Common myeloid progenitor, CD34-positive (primary cell): Measurements from ENCODE around the gene ACE.
A peak's percentile ranks its signal among the peaks of the same experiment; 100 is the strongest.

Experiments
- CTCF ChIA-PET: fragments of 350-600 bp; sonication (Branson Sonifier 250); formaldehyde crosslinking; loops from one replicate; lab custom pipeline; 2021; ENCODE audit warnings: antibody characterized with exemption; lab: Charles Lee
- POLR2A ChIA-PET: fragments of 350-600 bp; sonication (Branson Sonifier 250); formaldehyde crosslinking; loops from one replicate; lab custom pipeline; 2021; ENCODE audit warnings: antibody characterized with exemption; lab: Charles Lee
- DNase-seq, 3 donors: peaks; one replicate each; pipeline versions ENCODE4 v3.0.0 to v3.0.0-alpha.2; 2013
- H3K27ac ChIP-seq, 2 experiments: 1 replicate in 1 of 2; 2 replicates in 1 of 2; pipeline ENCODE4 v1.7.0; 2013; ENCODE audit warnings: inconsistent platforms in 2 of 2, low read length in 2 of 2, mild to moderate bottlenecking in 2 of 2, low read depth in 1 of 2, moderate library complexity in 1 of 2; ENCODE audit not compliant: severe bottlenecking in 2 of 2, insufficient read depth in 1 of 2, poor library complexity in 1 of 2
- H3K27me3 ChIP-seq, 5 experiments: replicated peaks in 2 of 5; 1 replicate in 3 of 5; 2 replicates in 2 of 5; pipeline versions ENCODE4 v1.6.1 to v1.7.0; 2013; ENCODE audit warnings: low read length in 4 of 5, mild to moderate bottlenecking in 2 of 5, moderate library complexity in 2 of 5, inconsistent platforms in 1 of 5; ENCODE audit not compliant: insufficient read depth in 5 of 5, control insufficient read depth in 4 of 5
- H3K36me3 ChIP-seq, 4 experiments: 1 replicate in 2 of 4; 2 replicates in 2 of 4; pipeline versions ENCODE4 v1.6.1 to v1.7.0; 2013; ENCODE audit warnings: low read length in 3 of 4, control low read depth in 1 of 4, mild to moderate bottlenecking in 1 of 4; ENCODE audit not compliant: control insufficient read depth in 4 of 4, insufficient read depth in 4 of 4
- H3K4me1 ChIP-seq, 4 experiments: 1 replicate in 3 of 4; 2 replicates in 1 of 4; pipeline versions ENCODE4 v1.6.1 to v1.7.1; 2013; ENCODE audit warnings: low read length in 3 of 4, mild to moderate bottlenecking in 3 of 4, control low read depth in 1 of 4, inconsistent platforms in 1 of 4, moderate library complexity in 1 of 4; ENCODE audit not compliant: control insufficient read depth in 4 of 4, insufficient read depth in 4 of 4; ENCODE audit errors: control extremely low read depth in 1 of 4
- H3K4me3 ChIP-seq, 7 experiments: 1 replicate in 4 of 7; 2 replicates in 3 of 7; pipeline versions ENCODE4 v1.5.1 to v1.7.0; 2013; ENCODE audit warnings: mild to moderate bottlenecking in 7 of 7, low read length in 6 of 7, moderate library complexity in 6 of 7, inconsistent platforms in 2 of 7, low read depth in 2 of 7, control low read depth in 1 of 7; ENCODE audit not compliant: insufficient read depth in 4 of 7, control insufficient read depth in 1 of 7; ENCODE audit errors: extremely low read depth in 1 of 7
- H3K9me3 ChIP-seq, 5 experiments: 1 replicate in 4 of 5; 2 replicates in 1 of 5; pipeline versions ENCODE4 v1.6.1 to v1.7.1; 2013; ENCODE audit warnings: low read length in 4 of 5, mild to moderate bottlenecking in 2 of 5, inconsistent platforms in 1 of 5, low read depth in 1 of 5, moderate library complexity in 1 of 5; ENCODE audit not compliant: control insufficient read depth in 4 of 5, insufficient read depth in 2 of 5; ENCODE audit errors: control extremely low read depth in 1 of 5
- WGBS: methylation state at CpG from one replicate; pipeline ENCODE4 v1.1.5; 2013; ENCODE audit not compliant: insufficient coverage; 5-methylcytosine and 5-hydroxymethylcytosine counted together

The ACE gene

DNA sequence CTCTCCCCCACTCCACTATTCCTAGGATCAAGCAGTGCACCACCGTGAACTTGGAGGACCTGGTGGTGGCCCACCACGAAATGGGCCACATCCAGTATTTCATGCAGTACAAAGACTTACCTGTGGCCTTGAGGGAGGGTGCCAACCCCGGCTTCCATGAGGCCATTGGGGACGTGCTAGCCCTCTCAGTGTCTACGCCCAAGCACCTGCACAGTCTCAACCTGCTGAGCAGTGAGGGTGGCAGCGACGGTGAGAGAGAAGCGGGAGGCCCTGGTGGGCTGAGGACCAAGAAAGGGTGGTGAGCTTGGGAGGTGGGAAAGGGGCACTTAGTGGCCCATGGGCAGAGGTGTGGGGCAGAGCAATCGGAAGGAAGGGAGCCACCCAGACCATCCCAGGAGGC, 16.6 kb downstream of the ACE start:
- peaks cover 0 to 13% (median 0%) of the 10 kb centered on the region in 4 experiments for H3K36me3 ChIP-seq
- no peak for DNase-seq
- CTCF ChIA-PET: no interaction called here
- H3K27me3 ChIP-seq: no peaks in the 10 kb centered on the region
- H3K4me1 ChIP-seq: no peaks in the 10 kb centered on the region
- no peak overlapping the region for H3K4me3 ChIP-seq
- POLR2A ChIA-PET: no interaction called here
- no peak overlapping the region for H3K27ac ChIP-seq
- WGBS: 93% methylated on average over 7 of the region's 9 CpGs
- no peaks in the 10 kb centered on the region for H3K9me3 ChIP-seq

DNA sequence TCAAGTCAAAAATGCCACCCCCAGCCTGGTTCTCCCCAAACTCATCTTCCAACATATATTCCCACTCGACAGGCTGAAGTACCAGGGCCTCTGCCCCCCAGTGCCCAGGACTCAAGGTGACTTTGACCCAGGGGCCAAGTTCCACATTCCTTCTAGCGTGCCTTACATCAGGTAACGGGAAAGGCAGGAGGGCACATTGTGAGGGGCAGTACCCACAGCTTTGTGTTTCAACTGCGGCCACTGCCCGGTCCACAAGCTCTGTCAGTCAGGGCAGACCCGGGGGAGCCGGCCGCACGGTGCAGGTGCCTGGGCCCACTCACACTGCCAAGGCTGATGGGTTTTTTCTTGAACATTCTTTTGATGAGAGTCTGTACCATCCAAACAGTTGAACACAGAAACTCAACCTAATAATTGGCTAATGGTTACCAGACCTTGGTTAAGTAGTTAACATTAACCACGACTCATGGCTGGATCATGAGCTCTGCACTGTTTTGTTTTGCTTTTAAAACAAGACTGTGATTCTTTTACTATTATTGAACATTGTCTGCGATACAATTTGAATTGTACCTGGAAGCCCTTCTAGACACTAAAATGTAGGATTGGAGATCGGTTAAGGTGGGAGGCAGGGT, 17.6 kb downstream of the ACE start:
- Histone ChIP-seq H3K4me3 (no peak overlapping the region), H3K36me3 (peaks cover 0 to 13% (median 0%) of the 10 kb centered on the region in 4 experiments), H3K27ac (no peak overlapping the region), H3K4me1 (no peaks in the 10 kb centered on the region), H3K27me3 (no peaks in the 10 kb centered on the region), H3K9me3 (no peaks in the 10 kb centered on the region)
- 96% methylated on average over 10 of the region's 12 CpGs for WGBS
- POLR2A ChIA-PET: no interaction called here
- CTCF ChIA-PET: interaction anchor here (3.5 kb wide), 1 partner anchor 68 kb away, joined by 15 read pairs; no protein-coding TSS in a partner anchor
- no peak for DNase-seq

DNA sequence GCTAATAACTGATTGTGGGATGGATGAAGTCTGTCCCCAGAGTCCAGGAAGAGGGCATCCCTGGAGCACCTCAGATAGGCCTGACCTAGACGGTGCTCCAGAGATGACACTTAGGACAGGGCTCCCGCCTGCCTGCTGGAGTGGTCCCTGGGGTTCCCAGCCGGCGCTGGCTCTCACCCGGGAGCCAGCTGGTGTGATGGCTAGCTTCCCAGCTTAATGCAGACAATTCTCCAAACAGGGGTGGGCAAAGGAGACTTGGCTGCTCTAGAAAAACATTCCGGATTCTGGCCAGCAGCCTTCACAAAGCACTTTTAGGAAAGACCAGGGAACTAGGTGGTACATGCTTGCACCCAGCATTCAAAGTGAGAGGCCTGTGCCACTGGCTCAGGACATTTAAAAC, 18.6 kb downstream of the ACE start:
- WGBS: 97% methylated on average over 6 of the region's 6 CpGs
- peaks cover 0 to 7% (median 0%) of the 10 kb centered on the region in 4 experiments for H3K36me3 ChIP-seq
- POLR2A ChIA-PET: no interaction called here
- H3K4me3 ChIP-seq: no peak overlapping the region
- no peaks in the 10 kb centered on the region for H3K9me3 ChIP-seq
- H3K4me1 ChIP-seq: no peaks in the 10 kb centered on the region
- no peak for DNase-seq
- H3K27ac ChIP-seq: no peak overlapping the region
- no peaks in the 10 kb centered on the region for H3K27me3 ChIP-seq
- CTCF ChIA-PET: interaction anchor here (2.4 to 3.5 kb wide), 2 partner anchors 8 to 69 kb away, joined by 9 to 15 read pairs; no protein-coding TSS in a partner anchor

DNA sequence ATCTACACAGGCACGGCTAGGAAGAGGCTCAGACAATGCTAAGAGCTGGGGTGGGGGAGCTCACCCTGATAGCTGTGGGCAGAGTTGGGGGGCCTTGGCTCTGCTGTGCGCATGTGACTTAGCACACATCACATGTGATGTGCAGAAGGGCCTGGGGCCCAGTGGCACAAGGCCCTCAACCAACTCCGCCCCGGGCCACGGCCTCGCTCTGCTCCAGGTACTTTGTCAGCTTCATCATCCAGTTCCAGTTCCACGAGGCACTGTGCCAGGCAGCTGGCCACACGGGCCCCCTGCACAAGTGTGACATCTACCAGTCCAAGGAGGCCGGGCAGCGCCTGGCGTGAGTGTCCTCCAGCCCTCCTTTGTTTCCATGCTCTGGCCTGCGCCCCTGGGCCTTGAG, 19.3 kb downstream of the ACE start:
- CTCF ChIA-PET: interaction anchor here (2.4 to 3.5 kb wide), 2 partner anchors 9 to 70 kb away, joined by 9 to 15 read pairs; no protein-coding TSS in a partner anchor
- no peak for DNase-seq

DNA sequence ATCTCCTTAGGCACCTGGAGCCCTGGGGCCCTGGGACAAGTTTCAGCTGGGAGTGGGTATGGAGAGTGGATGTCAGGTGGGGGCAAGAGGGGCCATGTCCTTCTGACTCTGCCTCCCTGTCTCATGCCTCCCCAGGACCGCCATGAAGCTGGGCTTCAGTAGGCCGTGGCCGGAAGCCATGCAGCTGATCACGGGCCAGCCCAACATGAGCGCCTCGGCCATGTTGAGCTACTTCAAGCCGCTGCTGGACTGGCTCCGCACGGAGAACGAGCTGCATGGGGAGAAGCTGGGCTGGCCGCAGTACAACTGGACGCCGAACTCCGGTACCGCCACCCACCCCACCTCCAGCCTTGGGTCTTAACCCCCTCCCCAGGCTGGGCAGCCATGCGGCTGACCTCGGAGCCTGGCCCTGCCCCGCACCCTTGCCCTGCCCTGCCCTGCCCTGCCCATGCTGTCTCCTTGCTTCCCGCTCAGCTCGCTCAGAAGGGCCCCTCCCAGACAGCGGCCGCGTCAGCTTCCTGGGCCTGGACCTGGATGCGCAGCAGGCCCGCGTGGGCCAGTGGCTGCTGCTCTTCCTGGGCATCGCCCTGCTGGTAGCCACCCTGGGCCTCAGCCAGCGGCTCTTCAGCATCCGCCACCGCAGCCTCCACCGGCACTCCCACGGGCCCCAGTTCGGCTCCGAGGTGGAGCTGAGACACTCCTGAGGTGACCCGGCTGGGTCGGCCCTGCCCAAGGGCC, 20.0 kb downstream of the ACE start:
- POLR2A ChIA-PET: interaction anchor here (0.5 kb wide), 1 partner anchor 52 kb away, joined by 3 read pairs; no protein-coding TSS in a partner anchor
- DNase-seq: no peak
- no peak overlapping the region for H3K27ac ChIP-seq

More for the DNA sequence above, 19.3 kb downstream of the ACE start:
- H3K27ac ChIP-seq: no peak overlapping the region
- 95% methylated on average over 11 of the region's 12 CpGs for WGBS
- H3K4me3 ChIP-seq: no peak overlapping the region
- peaks cover 0 to 3% (median 0%) of the 10 kb centered on the region in 5 experiments for H3K27me3 ChIP-seq
- peaks cover 0 to 3% (median 0%) of the 10 kb centered on the region in 4 experiments for H3K4me1 ChIP-seq
- H3K9me3 ChIP-seq: no peaks in the 10 kb centered on the region
- POLR2A ChIA-PET: interaction anchor here (0.5 kb wide), 1 partner anchor 53 kb away, joined by 3 read pairs; no protein-coding TSS in a partner anchor
- peaks cover 0 to 3% (median 0%) of the 10 kb centered on the region in 4 experiments for H3K36me3 ChIP-seq

DNA sequence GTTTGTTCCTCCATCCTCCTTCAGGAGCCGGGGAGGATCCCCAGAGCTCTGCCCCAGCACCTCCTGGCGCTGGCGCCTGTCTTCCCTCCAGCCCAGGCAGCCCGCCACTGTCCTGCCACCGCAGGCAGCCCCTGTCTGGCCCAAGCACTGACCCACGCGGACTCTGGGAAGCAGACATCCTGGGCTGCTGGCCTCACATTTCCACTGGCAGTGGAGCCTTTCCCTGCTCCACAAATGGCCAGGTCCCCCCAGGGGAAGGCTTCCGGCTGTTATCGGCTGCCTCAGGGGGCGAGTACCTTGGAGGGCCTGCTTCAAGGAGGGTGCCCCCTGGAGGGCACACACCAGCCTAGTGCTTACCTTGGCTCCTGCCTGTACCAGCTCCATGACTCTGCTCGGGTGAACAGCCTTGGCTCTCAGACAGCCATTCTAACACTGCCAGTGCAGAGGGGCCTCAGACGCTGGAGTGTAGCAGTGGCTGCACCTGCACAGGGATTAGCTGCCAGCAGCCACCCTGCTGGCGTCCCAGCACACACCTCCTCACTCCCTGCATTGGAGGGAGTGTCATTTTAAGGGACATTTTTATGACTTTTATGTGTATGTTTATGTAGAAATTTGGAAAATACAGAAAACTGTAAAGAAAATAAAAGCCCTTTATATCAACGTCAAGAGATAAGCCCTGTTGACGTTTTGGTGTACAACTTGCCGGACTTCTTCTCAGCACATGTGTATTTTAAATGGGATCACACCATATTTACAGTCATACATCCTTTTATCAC, 21.0 kb downstream of the ACE start:
- Histone ChIP-seq H3K9me3 (no peaks in the 10 kb centered on the region), H3K27me3 (peaks cover 0 to 5% (median 0%) of the 10 kb centered on the region in 5 experiments), H3K36me3 (peaks cover 0 to 3% (median 0%) of the 10 kb centered on the region in 4 experiments), H3K27ac (no peak overlapping the region), H3K4me3 (no peak overlapping the region), H3K4me1 (peaks cover 0 to 3% (median 0%) of the 10 kb centered on the region in 4 experiments)
- POLR2A ChIA-PET: no interaction called here
- peak; percentile 20 to 43 (median 39) for DNase-seq
- CTCF ChIA-PET: interaction anchor here (0.7 to 3.5 kb wide), 5 partner anchors 20 to 822 kb away, joined by 3 to 15 read pairs (median 4); no protein-coding TSS in a partner anchor
- WGBS: 93% methylated on average over 15 of the region's 16 CpGs

More for the DNA sequence above, 20.0 kb downstream of the ACE start:
- peaks cover 0 to 3% (median 0%) of the 10 kb centered on the region in 4 experiments for H3K36me3 ChIP-seq
- H3K27me3 ChIP-seq: peaks cover 0 to 5% (median 0%) of the 10 kb centered on the region in 5 experiments
- peaks cover 0 to 3% (median 0%) of the 10 kb centered on the region in 4 experiments for H3K4me1 ChIP-seq
- CTCF ChIA-PET: interaction anchor here (1.4 to 3.5 kb wide), 3 partner anchors 9 to 71 kb away, joined by 3 to 15 read pairs (median 9); no protein-coding TSS in a partner anchor
- H3K4me3 ChIP-seq: no peak overlapping the region
- H3K9me3 ChIP-seq: no peaks in the 10 kb centered on the region
- WGBS: 95% methylated on average over 30 of the region's 36 CpGs
